H1 (cell line): ENCODE results near the gene PRSS22. TPM values are rescaled to one million over a fixed set of nuclear protein-coding genes. Genes with fewer than 3 reads are reported as not detected.

ENCODE experiments used
- ATF2 ChIP-seq: IDR thresholded peaks from 2 replicates; pipeline ENCODE4 v1.6.1; 2012; ENCODE audit warnings: low read length, inconsistent platforms
- polyA plus RNA-seq, 7 experiments: library from polyadenylated mRNA; depleted of rRNA in 3 of 7; stranded (reverse) in 5 of 7; unstranded in 2 of 7; fragments of >200 nt in 5 of 7; fragments of 200-250 nt in 2 of 7; gene quantifications; 1 replicate in 5 of 7; 2 replicates in 1 of 7; 4 replicates in 1 of 7; pipeline versions ENCODE4 v1.2.1 to v1.2.3, GENCODE V29; 2011 to 2013; ENCODE audit warnings: missing spikeins in 2 of 7, mixed read lengths in 2 of 7
- total RNA-seq: library from RNA; stranded (reverse); fragmentation: NEBNext Ultra II Directional; extraction: Animal tissue kit (Norgen Biotek cat#: 25700); gene quantifications from 2 replicates; pipeline ENCODE4 v1.2.1, GENCODE V29; 2021

The PRSS22 gene
- total and polyA plus RNA-seq, 2 of the 8 experiments (the other 6 are each of a cell fraction or from before 2014, with no cell fraction given): 4.0 to 4.4 TPM

- no peak for TF ChIP-seq ATF2
These were observed 31.2 kb downstream of the PRSS22 start (continued) for GRCh38 chr16:2826591-2827373.
